ENCODE data around the gene C1QTNF8. TPM values are rescaled to one million over a fixed set of nuclear protein-coding genes. Genes with fewer than 3 reads are reported as not detected.

Gene C1QTNF8
- total RNA-seq, 4 donors from 2014 or later: not detected

- Histone ChIP-seq H3K27ac (peak overlapping the region in 2 of 4 donors; percentile 38 to 80), H3K9me3 (no peaks in the 10 kb centered on the region), H3K4me1 (peaks cover 0 to 50% (median 23%) of the 10 kb centered on the region in 4 donors), H3K4me3 (no peak overlapping the region), H3K36me3 (no peaks in the 10 kb centered on the region), H3K27me3 (peaks cover 0 to 47% of the 10 kb centered on the region in 2 donors)
- DNase-seq (ENCODE audit: low spot score in 2 of 2): no peak
- TF ChIP-seq POLR2A (IDR thresholded peaks at IDR 0.05) (no peak), CTCF (IDR thresholded peaks at IDR 0.05) (no peak), EP300 (IDR thresholded peaks at IDR 0.05) (no peak)
- WGBS, 2 donors: 56 to 72% methylated on average over 12 to 13 of the region's 31 CpGs
Measured at GRCh38 chr16:1049113-1049975, 46.7 kb downstream of the C1QTNF8 start.

- TF ChIP-seq CTCF (IDR thresholded peaks at IDR 0.05): peak in 1 of 5 experiments; percentile 9
- peak in 1 of 2 donors; percentile 28 for TF ChIP-seq EP300 (IDR thresholded peaks at IDR 0.05)
- TF ChIP-seq POLR2A (IDR thresholded peaks at IDR 0.05): no peak
- no peaks in the 10 kb centered on the region for H3K9me3 ChIP-seq
- 12% methylated on average over 16 to 28 of the region's 37 CpGs for WGBS, 2 donors
- no peak overlapping the region for H3K4me3 ChIP-seq
- peaks cover 0 to 57% (median 28%) of the 10 kb centered on the region in 4 donors for H3K4me1 ChIP-seq
- peak overlapping the region in 2 of 4 donors; percentile 55 to 80 for H3K27ac ChIP-seq
- H3K36me3 ChIP-seq: no peaks in the 10 kb centered on the region
- DNase-seq (ENCODE audit: low spot score in 2 of 2): peak; percentile 33 to 53
- H3K27me3 ChIP-seq: peaks cover 0 to 55% of the 10 kb centered on the region in 2 donors
Measured at GRCh38 chr16:1048442-1049112, 47.5 kb downstream of the C1QTNF8 start.

- H3K9me3 ChIP-seq: no peaks in the 10 kb centered on the region
- H3K4me1 ChIP-seq: peaks cover 0 to 58% (median 28%) of the 10 kb centered on the region in 4 donors
- no peak for TF ChIP-seq EP300 (IDR thresholded peaks at IDR 0.05)
- TF ChIP-seq POLR2A (IDR thresholded peaks at IDR 0.05): no peak
- TF ChIP-seq CTCF (IDR thresholded peaks at IDR 0.05): no peak
- no peak overlapping the region for H3K4me3 ChIP-seq
- H3K36me3 ChIP-seq: no peaks in the 10 kb centered on the region
- peaks cover 0 to 59% of the 10 kb centered on the region in 2 donors for H3K27me3 ChIP-seq
- no peak for DNase-seq (ENCODE audit: low spot score in 2 of 2)
- 63 to 67% methylated on average over 11 to 12 of the region's 16 CpGs for WGBS, 2 donors
- peak overlapping the region in 2 of 4 donors; percentile 68 to 80 for H3K27ac ChIP-seq
Measured at GRCh38 chr16:1047801-1048200, 48.2 kb downstream of the C1QTNF8 start.

DNA sequence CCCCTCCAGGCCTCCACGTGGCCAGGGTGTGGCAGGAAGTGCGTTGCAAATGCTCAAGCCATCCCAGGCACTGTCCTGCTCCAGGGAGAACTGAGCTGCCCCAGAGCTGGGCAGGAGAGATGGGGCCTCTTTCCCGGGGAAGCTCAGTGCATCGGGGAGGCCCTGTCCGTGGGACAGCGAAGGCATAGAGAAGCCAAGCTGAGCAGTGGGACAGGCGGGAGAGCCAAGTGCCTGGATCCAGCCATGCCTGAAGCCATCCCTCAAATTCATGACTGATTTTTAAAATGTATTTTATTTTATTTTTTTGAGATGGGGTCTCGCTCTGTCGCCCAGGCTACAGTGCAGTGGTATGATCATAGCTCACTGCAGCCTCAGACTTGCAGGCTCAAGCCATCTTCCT, 48.9 kb downstream of the C1QTNF8 start:
- H3K9me3 ChIP-seq: peaks cover 0 to 6% (median 0%) of the 10 kb centered on the region in 4 donors
- DNase-seq (ENCODE audit: low spot score in 2 of 2): no peak
- H3K36me3 ChIP-seq: no peaks in the 10 kb centered on the region
- H3K27ac ChIP-seq: peak overlapping the region; percentile 30 to 80 (median 56)
- TF ChIP-seq EP300 (IDR thresholded peaks at IDR 0.05): no peak
- no peak for TF ChIP-seq CTCF (IDR thresholded peaks at IDR 0.05)
- peaks cover 0 to 58% (median 28%) of the 10 kb centered on the region in 4 donors for H3K4me1 ChIP-seq
- H3K27me3 ChIP-seq: peaks cover 0 to 66% of the 10 kb centered on the region in 2 donors
- WGBS, 2 donors: 74 to 82% methylated on average over 9 of the region's 9 CpGs
- no peak overlapping the region for H3K4me3 ChIP-seq
